CD4-positive, alpha-beta T cell treated with Interleukin-12 subunit alpha and Interleukin-12 subunit beta, for 1 hour (primary cell): ENCODE data around the gene RPL27.
A peak's percentile ranks its signal among the peaks of the same experiment; 100 is the strongest.

ENCODE experiments used
- DNase-seq: peaks from one replicate; pipeline ENCODE4 v3.0.0-alpha.2; 2020

The RPL27 gene

GRCh38 chr17:43021741-43022512 lies 23.7 kb downstream of the RPL27 start, which contains the start of gene VAT1:
Gene VAT1, minus strand, starts transcription at chr17:43022385. Its CDS starts 63 bp downstream, at chr17:43022322.
- peak; percentile 68 for DNase-seq

GRCh38 chr17:43024407-43025289 lies 26.4 kb downstream of the RPL27 start, which contains the start of gene RND2:
Gene RND2, plus strand, starts transcription at chr17:43025231. Its CDS starts 117 bp downstream, at chr17:43025348.
- peak; percentile 87 for DNase-seq

GRCh38 chr17:43025290-43025657 lies 27.1 kb downstream of the RPL27 start:
- DNase-seq: no peak

- no peak for DNase-seq
These were observed 27.7 kb downstream of the RPL27 start for GRCh38 chr17:43025766-43026537.

GRCh38 chr17:43026595-43026994 lies 28.4 kb downstream of the RPL27 start:
- DNase-seq: no peak

- DNase-seq: no peak
These were observed 29.1 kb downstream of the RPL27 start for GRCh38 chr17:43027091-43028032.

GRCh38 chr17:43028221-43028861 lies 30.1 kb downstream of the RPL27 start:
- DNase-seq: no peak

- DNase-seq: no peak
These were observed 32.0 kb downstream of the RPL27 start for GRCh38 chr17:43030137-43030767.

GRCh38 chr17:43031666-43032065 lies 33.4 kb downstream of the RPL27 start:
- no peak for DNase-seq

GRCh38 chr17:43033948-43034881 lies 36.0 kb downstream of the RPL27 start:
- DNase-seq: no peak

- DNase-seq: no peak
These were observed 36.7 kb downstream of the RPL27 start for GRCh38 chr17:43034894-43035293.

GRCh38 chr17:43039646-43040045 lies 41.4 kb downstream of the RPL27 start:
- DNase-seq: no peak

- no peak for DNase-seq
These were observed 42.4 kb downstream of the RPL27 start for GRCh38 chr17:43040655-43041054.

GRCh38 chr17:43042025-43042628 lies 43.9 kb downstream of the RPL27 start:
- no peak for DNase-seq

- no peak for DNase-seq
These were observed 45.1 kb downstream of the RPL27 start for GRCh38 chr17:43043307-43043706.

- no peak for DNase-seq
These were observed 45.8 kb downstream of the RPL27 start for GRCh38 chr17:43044024-43044423.

GRCh38 chr17:43051969-43052368 lies 53.8 kb downstream of the RPL27 start:
- no peak for DNase-seq
